Measurements from ENCODE around the gene HIKESHI.

HIKESHI gene, protein sequence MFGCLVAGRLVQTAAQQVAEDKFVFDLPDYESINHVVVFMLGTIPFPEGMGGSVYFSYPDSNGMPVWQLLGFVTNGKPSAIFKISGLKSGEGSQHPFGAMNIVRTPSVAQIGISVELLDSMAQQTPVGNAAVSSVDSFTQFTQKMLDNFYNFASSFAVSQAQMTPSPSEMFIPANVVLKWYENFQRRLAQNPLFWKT
- 14.3 to 18.5 (median 15.3) reads per million in 3 donors for total RNA-seq

DNA sequence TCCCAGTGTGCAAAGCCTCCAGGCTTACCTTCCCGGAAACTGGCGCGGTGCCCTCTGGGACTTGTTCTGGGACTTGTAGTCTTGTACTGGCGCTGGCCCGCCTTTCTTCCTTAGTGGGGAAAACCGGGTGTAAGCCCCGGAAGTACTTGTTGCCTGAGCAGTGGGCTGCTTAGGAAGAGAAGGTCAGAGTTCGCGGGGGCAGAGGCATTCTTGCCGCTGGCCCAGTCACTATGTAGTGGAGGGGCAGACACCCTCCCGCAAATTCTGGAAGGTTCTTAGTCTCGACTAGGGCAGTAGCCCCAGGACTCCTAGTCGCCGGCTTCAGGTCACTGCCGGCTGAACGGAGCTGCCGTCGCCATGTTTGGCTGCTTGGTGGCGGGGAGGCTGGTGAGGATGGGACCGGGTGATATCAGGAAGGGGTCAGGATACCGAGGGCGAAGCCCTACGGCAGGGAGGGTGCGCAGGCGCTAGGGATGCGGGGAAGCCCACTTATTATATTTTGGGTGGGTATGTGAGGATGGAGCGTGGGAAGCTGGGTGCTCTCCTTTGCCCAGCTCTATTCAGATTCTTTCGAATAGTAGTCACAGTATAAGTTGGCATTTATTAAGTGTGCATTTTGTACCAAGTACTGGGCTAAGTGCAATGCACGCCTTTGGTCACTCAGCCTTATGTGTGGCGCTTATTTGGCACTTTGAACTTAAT is at the start of gene HIKESHI:
TSS of gene HIKESHI (plus strand) at position 149 of the 702 bp plus-strand sequence. CDS start at position 358, 209 bp downstream.
- Histone ChIP-seq H3K4me3 (ENCODE audit: insufficient read depth, low read depth, low read length, poor library complexity, severe bottlenecking) (peak within 1 kb of the TSS; percentile 75), H3K9me3 (ENCODE audit: control insufficient read depth, low read length) (no peaks in the 10 kb centered on the region), H3K27ac (ENCODE audit: insufficient read depth, low read length, poor library complexity, severe bottlenecking) (peak within 1 kb of the TSS; percentile 82), H3K27me3 (replicated peaks; ENCODE audit: control insufficient read depth, insufficient read depth, low read length, poor library complexity, severe bottlenecking) (no peaks in the 10 kb centered on the region), H3K4me1 (ENCODE audit: control insufficient read depth, insufficient read depth, low read length, poor library complexity, severe bottlenecking) (peaks cover 10% of the 10 kb centered on the region), H3K36me3 (ENCODE audit: control insufficient read depth, insufficient read depth, low read length) (no peaks in the 10 kb centered on the region)
- peak; percentile 80 to 89 (median 89) for DNase-seq

DNA sequence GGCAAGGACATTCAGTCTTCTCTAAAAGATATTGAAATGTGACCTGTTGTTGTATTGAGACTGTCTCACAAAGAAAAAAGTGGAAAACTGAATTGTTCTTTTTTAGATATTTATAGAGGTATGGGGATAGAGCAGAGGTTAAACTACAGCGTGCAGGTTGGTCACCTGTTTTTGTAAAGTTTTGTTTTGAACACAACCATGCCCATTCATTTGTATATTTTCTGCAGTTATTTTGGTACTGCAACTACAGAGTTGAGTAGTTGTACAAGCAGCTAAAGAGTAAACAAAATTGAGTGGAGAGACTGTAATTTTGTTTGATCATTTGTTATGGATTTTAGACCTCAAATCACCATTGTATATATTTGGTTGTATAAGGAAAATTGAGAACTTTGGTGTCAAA is 46.1 kb upstream of the HIKESHI start:
- no peaks in the 10 kb centered on the region for H3K4me1 ChIP-seq (ENCODE audit: control insufficient read depth, insufficient read depth, low read length, poor library complexity, severe bottlenecking)
- no peak for DNase-seq
- no peak overlapping the region for H3K27ac ChIP-seq (ENCODE audit: insufficient read depth, low read length, poor library complexity, severe bottlenecking)
- H3K27me3 ChIP-seq (replicated peaks; ENCODE audit: control insufficient read depth, insufficient read depth, low read length, poor library complexity, severe bottlenecking) = no peaks in the 10 kb centered on the region
- H3K4me3 ChIP-seq (ENCODE audit: insufficient read depth, low read depth, low read length, poor library complexity, severe bottlenecking) = no peak overlapping the region
- H3K36me3 ChIP-seq (ENCODE audit: control insufficient read depth, insufficient read depth, low read length) = peaks cover 35% of the 10 kb centered on the region
- H3K9me3 ChIP-seq (ENCODE audit: control insufficient read depth, low read length) = no peaks in the 10 kb centered on the region

DNA sequence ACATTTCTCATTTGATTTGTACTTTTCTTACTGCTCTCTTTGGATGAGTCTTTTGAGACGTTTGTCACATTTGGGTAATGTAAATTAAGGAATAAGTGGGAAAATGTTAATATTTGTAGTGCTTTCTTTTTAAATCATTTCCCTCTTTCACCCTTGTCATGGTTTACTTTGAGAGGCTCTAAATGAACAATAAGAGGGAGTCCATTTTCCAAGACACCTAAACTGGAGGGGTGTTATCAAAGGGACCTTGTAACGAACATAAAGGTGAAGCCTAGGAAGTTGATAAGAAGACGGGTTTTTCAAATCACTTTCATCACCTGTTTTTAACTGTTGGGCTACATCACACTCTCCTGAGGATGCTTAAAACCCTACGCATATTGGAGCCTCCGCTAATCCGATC is 45.4 kb upstream of the HIKESHI start:
- H3K4me1 ChIP-seq (ENCODE audit: control insufficient read depth, insufficient read depth, low read length, poor library complexity, severe bottlenecking) = no peaks in the 10 kb centered on the region
- DNase-seq = no peak
- H3K27me3 ChIP-seq (replicated peaks; ENCODE audit: control insufficient read depth, insufficient read depth, low read length, poor library complexity, severe bottlenecking) = no peaks in the 10 kb centered on the region
- H3K4me3 ChIP-seq (ENCODE audit: insufficient read depth, low read depth, low read length, poor library complexity, severe bottlenecking) = no peak overlapping the region
- peaks cover 35% of the 10 kb centered on the region for H3K36me3 ChIP-seq (ENCODE audit: control insufficient read depth, insufficient read depth, low read length)
- no peaks in the 10 kb centered on the region for H3K9me3 ChIP-seq (ENCODE audit: control insufficient read depth, low read length)
- no peak overlapping the region for H3K27ac ChIP-seq (ENCODE audit: insufficient read depth, low read length, poor library complexity, severe bottlenecking)

DNA sequence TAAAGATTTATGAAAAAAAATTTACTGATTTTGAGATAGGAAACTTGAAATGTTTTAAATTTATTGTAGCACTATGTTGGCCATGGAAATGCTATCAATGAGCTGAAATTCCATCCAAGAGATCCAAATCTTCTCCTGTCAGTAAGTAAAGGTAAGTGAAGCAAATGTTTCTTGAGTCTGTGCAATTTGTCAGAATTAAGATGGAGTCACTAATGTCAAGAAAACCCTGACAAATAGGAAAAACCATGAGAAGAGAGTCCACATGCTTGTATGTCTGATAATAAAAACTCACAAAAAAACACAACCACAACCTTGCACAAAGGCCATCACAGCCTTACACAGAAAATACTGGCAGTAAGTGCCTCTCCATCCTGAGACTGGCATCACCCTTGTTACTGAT is 44.6 kb upstream of the HIKESHI start:
- Histone ChIP-seq H3K27ac (ENCODE audit: insufficient read depth, low read length, poor library complexity, severe bottlenecking) (no peak overlapping the region), H3K4me3 (ENCODE audit: insufficient read depth, low read depth, low read length, poor library complexity, severe bottlenecking) (no peak overlapping the region)

GRCh38 chr11:86259730-86260129 is 42.3 kb upstream of the HIKESHI start:
- H3K4me1 ChIP-seq (ENCODE audit: control insufficient read depth, insufficient read depth, low read length, poor library complexity, severe bottlenecking) = no peaks in the 10 kb centered on the region

More for the DNA sequence above, 44.6 kb upstream of the HIKESHI start:
- DNase-seq = no peak
- Histone ChIP-seq H3K36me3 (ENCODE audit: control insufficient read depth, insufficient read depth, low read length) (peaks cover 35% of the 10 kb centered on the region), H3K9me3 (ENCODE audit: control insufficient read depth, low read length) (no peaks in the 10 kb centered on the region), H3K27me3 (replicated peaks; ENCODE audit: control insufficient read depth, insufficient read depth, low read length, poor library complexity, severe bottlenecking) (no peaks in the 10 kb centered on the region), H3K4me1 (ENCODE audit: control insufficient read depth, insufficient read depth, low read length, poor library complexity, severe bottlenecking) (no peaks in the 10 kb centered on the region)

GRCh38 chr11:86261328-86261727 is 40.7 kb upstream of the HIKESHI start:
- DNase-seq = no peak
- H3K27ac ChIP-seq (ENCODE audit: insufficient read depth, low read length, poor library complexity, severe bottlenecking) = no peak overlapping the region
- H3K9me3 ChIP-seq (ENCODE audit: control insufficient read depth, low read length) = no peaks in the 10 kb centered on the region
- no peak overlapping the region for H3K4me3 ChIP-seq (ENCODE audit: insufficient read depth, low read depth, low read length, poor library complexity, severe bottlenecking)
- H3K27me3 ChIP-seq (replicated peaks; ENCODE audit: control insufficient read depth, insufficient read depth, low read length, poor library complexity, severe bottlenecking) = no peaks in the 10 kb centered on the region
- H3K4me1 ChIP-seq (ENCODE audit: control insufficient read depth, insufficient read depth, low read length, poor library complexity, severe bottlenecking) = no peaks in the 10 kb centered on the region
- H3K36me3 ChIP-seq (ENCODE audit: control insufficient read depth, insufficient read depth, low read length) = peaks cover 36% of the 10 kb centered on the region

More at GRCh38 chr11:86259730-86260129, 42.3 kb upstream of the HIKESHI start:
- Histone ChIP-seq H3K36me3 (ENCODE audit: control insufficient read depth, insufficient read depth, low read length) (peaks cover 41% of the 10 kb centered on the region), H3K4me3 (ENCODE audit: insufficient read depth, low read depth, low read length, poor library complexity, severe bottlenecking) (no peak overlapping the region), H3K27ac (ENCODE audit: insufficient read depth, low read length, poor library complexity, severe bottlenecking) (no peak overlapping the region), H3K9me3 (ENCODE audit: control insufficient read depth, low read length) (no peaks in the 10 kb centered on the region), H3K27me3 (replicated peaks; ENCODE audit: control insufficient read depth, insufficient read depth, low read length, poor library complexity, severe bottlenecking) (no peaks in the 10 kb centered on the region)
- no peak for DNase-seq

DNA sequence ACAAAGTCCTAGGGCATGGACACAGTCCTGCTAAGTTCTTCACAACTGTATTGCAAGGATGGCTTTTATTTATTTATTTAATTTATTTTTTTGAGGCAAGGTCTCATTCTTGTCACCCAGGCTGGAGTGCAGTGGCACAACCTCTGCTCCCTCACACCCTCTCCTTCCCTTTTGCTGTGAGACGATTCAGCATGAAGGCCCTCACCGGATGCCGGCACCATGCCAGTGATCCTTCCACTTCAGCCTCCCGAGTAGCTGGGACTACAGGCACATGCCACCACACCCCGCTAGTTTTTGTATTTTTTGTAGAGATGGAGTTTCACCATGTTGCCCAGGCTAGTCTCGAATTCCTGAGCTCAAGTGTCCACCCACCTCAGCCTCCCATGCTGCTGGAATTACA is 39.7 kb upstream of the HIKESHI start:
- Histone ChIP-seq H3K36me3 (ENCODE audit: control insufficient read depth, insufficient read depth, low read length) (peaks cover 27% of the 10 kb centered on the region), H3K27me3 (replicated peaks; ENCODE audit: control insufficient read depth, insufficient read depth, low read length, poor library complexity, severe bottlenecking) (no peaks in the 10 kb centered on the region), H3K27ac (ENCODE audit: insufficient read depth, low read length, poor library complexity, severe bottlenecking) (no peak overlapping the region), H3K4me1 (ENCODE audit: control insufficient read depth, insufficient read depth, low read length, poor library complexity, severe bottlenecking) (no peaks in the 10 kb centered on the region), H3K9me3 (ENCODE audit: control insufficient read depth, low read length) (no peaks in the 10 kb centered on the region), H3K4me3 (ENCODE audit: insufficient read depth, low read depth, low read length, poor library complexity, severe bottlenecking) (no peak overlapping the region)
- DNase-seq = no peak

DNA sequence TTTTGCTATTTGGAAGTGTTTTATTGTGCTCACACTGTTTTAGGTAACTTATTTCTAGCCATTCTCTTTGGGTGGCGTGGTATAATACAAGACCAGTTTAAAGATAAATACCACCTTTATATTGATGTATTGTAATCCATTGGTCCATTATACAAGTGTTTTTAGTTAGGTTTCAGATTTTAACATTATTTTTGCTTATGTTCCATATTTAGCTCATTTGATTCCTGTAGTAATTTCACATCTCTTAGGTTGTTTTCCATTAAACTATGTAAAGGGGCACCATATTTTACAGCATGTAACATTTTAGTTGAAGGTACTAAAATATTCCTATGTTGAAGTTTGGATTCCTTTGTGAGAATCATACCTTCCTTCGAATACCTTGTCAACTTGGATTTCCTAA is 37.4 kb upstream of the HIKESHI start:
- no peak overlapping the region for H3K27ac ChIP-seq (ENCODE audit: insufficient read depth, low read length, poor library complexity, severe bottlenecking)
- peaks cover 23% of the 10 kb centered on the region for H3K36me3 ChIP-seq (ENCODE audit: control insufficient read depth, insufficient read depth, low read length)
- no peaks in the 10 kb centered on the region for H3K27me3 ChIP-seq (replicated peaks; ENCODE audit: control insufficient read depth, insufficient read depth, low read length, poor library complexity, severe bottlenecking)
- no peak for DNase-seq
- H3K4me3 ChIP-seq (ENCODE audit: insufficient read depth, low read depth, low read length, poor library complexity, severe bottlenecking) = no peak overlapping the region
- H3K4me1 ChIP-seq (ENCODE audit: control insufficient read depth, insufficient read depth, low read length, poor library complexity, severe bottlenecking) = no peaks in the 10 kb centered on the region
- H3K9me3 ChIP-seq (ENCODE audit: control insufficient read depth, low read length) = no peaks in the 10 kb centered on the region

DNA sequence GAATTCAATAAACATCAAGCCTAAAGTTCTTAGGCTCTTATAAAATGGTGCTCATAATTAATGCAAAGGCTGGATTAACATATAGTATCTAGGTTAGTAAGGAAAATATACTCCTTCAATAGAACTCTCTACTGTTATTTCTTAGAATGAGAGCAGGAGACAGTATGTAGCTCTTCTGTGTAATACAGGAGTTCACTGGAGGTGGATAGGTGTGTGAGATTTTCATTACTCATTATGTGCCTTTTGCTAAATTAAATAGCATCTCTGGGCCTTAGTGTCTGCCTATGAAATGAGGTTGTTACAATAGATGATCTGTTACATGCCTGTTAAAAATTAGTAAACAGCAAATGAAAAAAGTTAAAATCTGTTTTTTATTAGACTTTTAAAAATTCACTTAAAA is 36.8 kb upstream of the HIKESHI start:
- Histone ChIP-seq H3K36me3 (ENCODE audit: control insufficient read depth, insufficient read depth, low read length) (peaks cover 21% of the 10 kb centered on the region), H3K27ac (ENCODE audit: insufficient read depth, low read length, poor library complexity, severe bottlenecking) (no peak overlapping the region), H3K9me3 (ENCODE audit: control insufficient read depth, low read length) (no peaks in the 10 kb centered on the region), H3K4me3 (ENCODE audit: insufficient read depth, low read depth, low read length, poor library complexity, severe bottlenecking) (no peak overlapping the region), H3K27me3 (replicated peaks; ENCODE audit: control insufficient read depth, insufficient read depth, low read length, poor library complexity, severe bottlenecking) (no peaks in the 10 kb centered on the region), H3K4me1 (ENCODE audit: control insufficient read depth, insufficient read depth, low read length, poor library complexity, severe bottlenecking) (no peaks in the 10 kb centered on the region)
- DNase-seq = no peak

- no peaks in the 10 kb centered on the region for H3K9me3 ChIP-seq (ENCODE audit: control insufficient read depth, low read length)
- no peaks in the 10 kb centered on the region for H3K4me1 ChIP-seq (ENCODE audit: control insufficient read depth, insufficient read depth, low read length, poor library complexity, severe bottlenecking)
- H3K27ac ChIP-seq (ENCODE audit: insufficient read depth, low read length, poor library complexity, severe bottlenecking) = no peak overlapping the region
- H3K4me3 ChIP-seq (ENCODE audit: insufficient read depth, low read depth, low read length, poor library complexity, severe bottlenecking) = no peak overlapping the region
- H3K27me3 ChIP-seq (replicated peaks; ENCODE audit: control insufficient read depth, insufficient read depth, low read length, poor library complexity, severe bottlenecking) = no peaks in the 10 kb centered on the region
- DNase-seq = no peak
- H3K36me3 ChIP-seq (ENCODE audit: control insufficient read depth, insufficient read depth, low read length) = peaks cover 11% of the 10 kb centered on the region
These were observed 32.4 kb upstream of the HIKESHI start for GRCh38 chr11:86269645-86270044.

Data from effector memory CD4-positive, alpha-beta T cell (primary cell).